Gastroesophageal sphincter (tissue), 3 donors: ENCODE measurements around the gene NR1H2.

ENCODE experiments used
- POLR2AphosphoS5 ChIP-seq: sonication (generic); formaldehyde crosslinking; IDR thresholded peaks from one replicate; pipeline ENCODE4 v1.6.1; 2017; ENCODE audit warnings: antibody characterized with exemption
- TF ChIP-seq, protein P1 (sequence below), 4 experiments: fragments of 200-600 bp in 2 of 4; fragments of 450-650 bp in 2 of 4; sonication (generic) in 1 of 4; IDR thresholded peaks; one replicate each; pipeline ENCODE4 v1.5.1; 2017 to 2019; ENCODE audit warnings: antibody characterized with exemption in 4 of 4, mild to moderate bottlenecking in 2 of 4, moderate library complexity in 2 of 4

DNA sequence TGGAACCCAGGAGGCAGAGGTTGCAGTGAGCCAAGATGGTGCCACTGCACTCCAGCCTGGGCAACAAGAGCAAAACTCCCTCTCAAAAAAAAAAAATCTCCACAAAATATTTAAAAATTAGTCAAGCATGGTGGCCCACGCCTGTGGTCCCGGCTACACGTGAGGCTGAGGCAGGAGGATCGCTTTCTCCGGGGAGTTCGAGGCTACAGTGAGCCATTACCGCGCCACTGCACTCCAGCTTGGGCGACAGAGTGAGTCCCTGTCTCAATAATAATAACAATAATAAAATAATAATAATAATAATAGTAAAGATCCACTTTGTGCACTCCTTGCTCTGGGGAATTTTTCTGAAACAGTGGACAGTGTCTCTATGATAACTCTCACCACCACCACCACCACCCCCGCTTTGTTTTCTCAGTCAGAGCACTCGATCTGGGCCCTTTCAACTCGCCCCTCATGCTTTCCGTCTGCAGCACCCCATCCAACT is 19.5 kb upstream of the NR1H2 start:
- TF ChIP-seq, protein P1, sequence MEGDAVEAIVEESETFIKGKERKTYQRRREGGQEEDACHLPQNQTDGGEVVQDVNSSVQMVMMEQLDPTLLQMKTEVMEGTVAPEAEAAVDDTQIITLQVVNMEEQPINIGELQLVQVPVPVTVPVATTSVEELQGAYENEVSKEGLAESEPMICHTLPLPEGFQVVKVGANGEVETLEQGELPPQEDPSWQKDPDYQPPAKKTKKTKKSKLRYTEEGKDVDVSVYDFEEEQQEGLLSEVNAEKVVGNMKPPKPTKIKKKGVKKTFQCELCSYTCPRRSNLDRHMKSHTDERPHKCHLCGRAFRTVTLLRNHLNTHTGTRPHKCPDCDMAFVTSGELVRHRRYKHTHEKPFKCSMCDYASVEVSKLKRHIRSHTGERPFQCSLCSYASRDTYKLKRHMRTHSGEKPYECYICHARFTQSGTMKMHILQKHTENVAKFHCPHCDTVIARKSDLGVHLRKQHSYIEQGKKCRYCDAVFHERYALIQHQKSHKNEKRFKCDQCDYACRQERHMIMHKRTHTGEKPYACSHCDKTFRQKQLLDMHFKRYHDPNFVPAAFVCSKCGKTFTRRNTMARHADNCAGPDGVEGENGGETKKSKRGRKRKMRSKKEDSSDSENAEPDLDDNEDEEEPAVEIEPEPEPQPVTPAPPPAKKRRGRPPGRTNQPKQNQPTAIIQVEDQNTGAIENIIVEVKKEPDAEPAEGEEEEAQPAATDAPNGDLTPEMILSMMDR (IDR thresholded peaks at IDR 0.05), result no peak
- no peak for TF ChIP-seq POLR2AphosphoS5
